ENCODE measurements around the gene HRH3. TPM values are rescaled to one million over a fixed set of nuclear protein-coding genes. Genes with fewer than 3 reads are reported as not detected.

The HRH3 gene
- not detected in 2 replicates for total RNA-seq

GRCh38 chr20:62219992-62220665 lies at the start of gene HRH3:
Gene HRH3, minus strand, starts transcription at chr20:62220278. Its CDS starts 308 bp downstream, at chr20:62219970.

DNA sequence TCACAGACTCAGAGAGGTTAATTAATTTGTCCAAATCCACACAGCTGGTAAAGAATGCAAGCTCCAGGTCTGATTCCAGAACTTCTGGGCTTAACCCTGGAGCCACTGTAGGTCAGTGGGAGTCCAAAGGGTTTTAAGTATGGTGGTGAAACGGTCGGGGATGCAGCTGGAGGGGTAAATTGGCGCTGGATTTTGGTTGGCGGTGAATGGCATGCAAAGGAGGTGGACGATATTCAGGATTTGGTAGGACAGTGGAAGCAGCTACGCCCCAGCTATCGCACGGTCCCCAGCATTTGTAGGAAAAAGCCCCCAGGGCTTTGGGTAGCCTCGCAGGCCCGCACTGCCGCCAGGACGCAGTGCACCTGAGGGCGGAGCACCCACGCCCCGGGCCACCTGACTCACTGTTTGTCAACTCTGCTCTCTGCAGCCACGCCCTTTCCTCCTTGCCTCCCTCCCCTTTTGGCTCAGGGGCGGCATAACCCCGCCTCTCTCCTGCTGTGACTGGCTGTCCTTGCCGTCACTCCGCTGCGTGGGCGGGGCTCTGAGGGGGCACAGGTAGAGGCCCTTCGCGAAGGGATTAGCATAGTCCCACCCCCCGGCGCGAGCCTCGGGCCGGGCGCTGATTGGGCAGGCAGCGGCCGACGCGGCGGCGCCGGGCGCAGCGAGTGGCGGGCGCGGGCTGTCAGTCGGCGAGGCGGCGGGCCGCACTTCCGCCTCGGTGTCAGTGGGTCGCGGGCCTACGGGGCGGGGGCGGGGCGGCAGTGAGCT lies 17.9 kb upstream of the HRH3 start, which contains the start of gene OSBPL2:
OSBPL2 (plus strand) TSS at position 721 of the 768 bp plus-strand sequence. CDS start 17,664 bp downstream, outside the sequence.

DNA sequence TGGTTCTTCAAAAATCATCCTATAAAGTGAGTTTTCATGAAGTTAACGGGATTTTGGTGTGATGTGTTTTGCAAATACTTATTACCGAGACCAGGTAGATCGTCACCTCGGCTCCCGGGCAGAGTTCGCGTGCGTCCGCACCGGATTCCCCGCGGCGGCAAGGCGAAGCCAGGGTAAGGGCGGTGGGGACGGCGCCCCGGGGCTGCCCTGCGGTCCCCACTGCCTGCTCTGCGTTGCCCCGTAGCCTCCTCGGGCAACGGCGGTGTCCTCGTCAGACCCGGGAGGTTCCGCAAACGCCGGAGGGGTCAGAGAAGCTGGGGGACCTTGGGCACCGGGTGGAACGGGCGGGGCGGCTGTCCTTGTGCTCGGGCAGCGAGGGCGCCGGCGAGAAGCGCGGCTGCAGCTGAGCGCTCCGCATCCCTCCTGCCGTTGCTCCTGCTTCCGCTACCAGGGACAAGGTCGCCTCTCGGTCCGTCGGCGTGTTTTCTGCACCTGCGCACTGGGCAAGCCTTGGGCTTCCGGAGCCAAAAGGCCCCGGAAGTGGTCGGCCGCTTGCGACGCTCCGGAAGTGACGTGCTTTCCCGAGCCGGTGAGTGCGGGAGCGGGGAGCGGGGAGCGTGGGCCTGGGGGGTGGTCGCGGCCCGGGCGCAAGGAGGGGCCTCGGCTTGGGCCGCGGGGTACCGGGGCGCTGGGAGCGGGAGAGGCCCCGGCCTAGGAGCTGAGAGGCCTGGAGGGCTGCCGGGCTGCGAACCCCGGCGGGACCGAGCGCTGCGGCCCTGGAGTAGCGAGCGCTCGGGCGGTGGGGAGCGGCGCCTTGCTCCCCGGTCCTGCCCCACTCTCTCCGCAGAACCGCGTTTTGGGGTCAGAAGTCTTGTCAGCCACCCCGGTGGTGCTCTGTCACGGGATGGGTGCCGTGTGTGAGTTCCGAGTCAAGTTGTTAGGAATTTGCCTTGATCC lies 37.3 kb downstream of the HRH3 start, which contains the start of gene MTG2:
MTG2 (plus strand) TSS at position 560 of the 957 bp plus-strand sequence. CDS start 10,393 bp downstream, outside the sequence.

Other genes starting within 250 kb of the HRH3 start
- 2.9 and 5.3 TPM in 2 replicates for gene TAF4, start 154.4 kb downstream of the HRH3 start, total RNA-seq
- 35.2 and 36.6 TPM in 2 replicates for gene LSM14B, start 97.8 kb downstream of the HRH3 start, total RNA-seq
- gene PSMA7, start 76.9 kb downstream of the HRH3 start, total RNA-seq, result 559 and 583 TPM in 2 replicates
- 9.8 and 13.5 TPM in 2 replicates for gene SS18L1, start 76.5 kb downstream of the HRH3 start, total RNA-seq
- gene MTG2, start 37.2 kb downstream of the HRH3 start, total RNA-seq, result 14.4 and 16.8 TPM in 2 replicates
- 17.2 and 26.8 TPM in 2 replicates for gene OSBPL2, start 18.2 kb upstream of the HRH3 start, total RNA-seq
- 110 and 141 TPM in 2 replicates for gene ADRM1, start 82.7 kb upstream of the HRH3 start, total RNA-seq
- 59.0 and 137 TPM in 2 replicates for gene LAMA5, start 147.0 kb upstream of the HRH3 start, total RNA-seq
- gene RPS21, start 166.8 kb upstream of the HRH3 start, total RNA-seq, result 1,391 and 1,978 TPM in 2 replicates
- gene CABLES2, start 187.0 kb upstream of the HRH3 start, total RNA-seq, result 0.75 and 0.99 TPM in 2 replicates
- not detected in 2 replicates for gene RBBP8NL, start 207.3 kb upstream of the HRH3 start, total RNA-seq